RKO (cell line): ENCODE data around the gene BRD2.

Experiments used
- DNase-seq: peaks from one replicate; pipeline ENCODE4 v3.0.0-alpha.2; 2016; ENCODE audit warnings: low spot score

The BRD2 gene

GRCh38 chr6:32993363-32993973, 25.1 kb downstream of the BRD2 start:
- DNase-seq = no peak

- no peak for DNase-seq
These were observed 27.1 kb downstream of the BRD2 start for GRCh38 chr6:32995448-32995847.

GRCh38 chr6:33000055-33000454, 31.7 kb downstream of the BRD2 start:
- DNase-seq = peak; percentile 30

DNA sequence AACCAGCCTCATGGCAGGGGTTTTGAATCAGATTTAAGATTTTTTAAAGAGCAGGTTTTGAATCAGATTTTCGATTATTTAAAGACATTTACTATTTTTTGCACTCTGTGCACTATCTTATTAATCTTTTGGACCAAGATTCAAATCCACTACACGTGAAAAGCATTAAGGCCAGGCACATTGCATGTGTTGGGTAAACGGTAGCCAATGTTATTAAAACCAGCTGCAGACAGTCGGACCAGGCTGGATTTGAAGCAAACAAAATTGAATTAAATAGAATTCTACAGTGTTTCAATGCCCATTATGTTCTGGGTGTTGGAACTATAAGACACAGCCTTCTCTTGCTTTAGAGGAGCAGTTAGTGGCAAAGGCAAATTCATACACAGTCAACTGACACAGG, 33.3 kb downstream of the BRD2 start:
- no peak for DNase-seq

DNA sequence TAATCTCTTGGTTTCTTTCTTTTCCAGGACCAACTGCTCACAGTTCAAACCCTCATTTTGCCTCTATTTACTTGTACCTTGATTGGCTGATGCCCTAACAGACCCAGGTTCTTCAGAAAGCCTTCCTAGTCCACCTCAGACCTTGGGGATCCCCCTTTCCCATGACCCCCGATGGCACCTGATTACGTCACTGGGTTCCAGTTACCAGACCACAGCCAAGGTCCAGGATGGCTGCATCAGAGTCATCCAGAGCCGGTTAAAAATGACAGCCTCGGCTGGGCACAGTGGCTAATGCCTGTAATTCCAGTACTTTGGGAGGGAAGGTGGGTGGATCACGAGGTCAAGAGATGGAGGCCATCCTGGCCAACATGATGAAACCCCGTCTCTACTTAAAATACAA, 36.5 kb downstream of the BRD2 start:
- DNase-seq = no peak

DNA sequence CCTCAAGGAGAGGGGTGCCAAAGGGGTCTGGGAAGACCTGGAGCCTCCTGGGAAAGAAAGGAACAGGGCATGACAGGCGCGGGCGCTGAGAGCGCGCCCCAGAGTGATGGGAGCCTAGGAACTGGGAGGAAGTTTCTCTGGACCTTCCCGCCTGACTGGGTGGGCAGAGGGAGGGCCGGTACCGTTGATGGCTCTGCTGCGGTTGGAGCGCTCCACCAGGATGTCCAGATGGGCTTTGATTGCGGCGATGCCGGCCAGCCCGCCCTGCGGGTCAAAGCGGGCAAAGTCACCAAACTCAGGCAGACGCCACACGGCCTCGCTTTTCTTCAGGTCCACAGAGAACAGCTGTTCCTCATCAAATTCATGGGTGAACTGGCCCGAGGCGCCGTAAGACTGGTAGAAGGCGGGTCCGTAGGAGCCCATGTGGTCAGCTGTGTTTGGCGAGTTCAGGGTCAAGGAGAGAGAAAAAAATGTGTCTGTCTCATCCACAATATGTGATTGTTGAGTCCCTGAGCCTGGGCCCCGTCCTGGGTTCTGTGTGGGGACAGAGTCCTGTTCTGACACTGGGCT, 39.5 kb downstream of the BRD2 start:
- no peak for DNase-seq

DNA sequence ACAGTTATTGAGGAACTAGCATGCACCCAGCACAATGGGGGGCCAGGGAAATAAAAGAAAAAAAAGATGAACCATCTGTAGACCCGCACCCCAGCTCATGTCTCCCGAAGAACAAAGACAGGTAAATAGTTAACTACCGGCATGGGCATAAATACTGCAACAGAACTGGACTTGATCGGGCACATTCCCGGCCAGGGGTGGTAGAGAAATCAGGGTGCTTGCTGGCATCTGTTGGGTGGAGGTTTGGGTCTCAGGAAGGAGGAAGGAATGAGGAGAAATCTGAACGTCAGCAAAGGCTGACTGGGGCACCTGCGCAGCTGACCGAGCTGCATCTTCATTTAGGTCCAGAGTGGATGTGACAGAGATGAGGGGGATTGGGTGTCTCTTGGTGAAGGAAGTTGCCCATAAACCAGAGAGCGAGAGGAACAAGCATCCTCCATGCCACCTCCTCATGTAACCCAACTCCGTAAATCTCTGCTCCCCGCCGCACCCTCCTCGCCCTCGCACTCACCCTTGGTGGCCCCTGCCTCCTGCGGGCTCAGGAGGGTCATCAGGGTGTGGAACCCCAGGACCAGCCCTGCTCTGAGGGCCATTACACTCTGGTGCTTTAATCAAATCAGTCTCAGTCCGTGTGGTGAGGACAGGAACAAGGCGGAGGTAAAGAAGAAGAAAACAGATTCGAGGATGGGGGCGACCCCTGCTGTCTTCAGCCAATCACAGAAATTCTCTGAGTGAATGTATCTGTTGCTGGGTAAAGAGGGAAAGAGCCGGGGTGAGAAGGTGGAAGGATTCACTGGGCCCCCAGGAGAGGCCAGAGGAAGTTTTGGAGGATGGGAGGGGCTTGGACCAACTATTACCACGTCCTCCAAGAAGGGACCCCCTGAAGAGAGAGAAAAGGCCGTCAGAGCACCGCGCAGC, 40.8 kb downstream of the BRD2 start, which contains the start of gene HLA-DOA:
Gene HLA-DOA, minus strand, starts transcription at position 648 of the 918 bp plus-strand sequence.
- peak; percentile 5 for DNase-seq

DNA sequence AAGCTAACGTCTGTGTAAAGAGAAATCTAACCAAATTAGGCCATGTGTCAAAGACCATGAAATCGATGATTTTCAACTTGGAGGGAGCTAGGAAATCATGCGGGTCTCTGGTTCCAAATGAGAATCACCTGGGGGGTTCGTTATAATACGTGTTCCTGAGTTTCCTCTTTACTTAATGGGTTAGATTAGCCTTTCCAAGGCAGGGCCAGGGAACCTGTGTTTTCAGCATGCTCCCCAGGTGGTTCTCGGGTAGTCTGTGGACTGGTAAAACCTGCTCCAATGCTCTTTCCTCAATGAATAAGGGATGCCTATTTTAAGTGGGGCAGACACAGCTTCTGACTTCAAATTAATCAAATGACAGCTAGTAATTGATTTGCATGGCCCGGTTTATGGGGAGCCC, 42.0 kb downstream of the BRD2 start:
- no peak for DNase-seq

DNA sequence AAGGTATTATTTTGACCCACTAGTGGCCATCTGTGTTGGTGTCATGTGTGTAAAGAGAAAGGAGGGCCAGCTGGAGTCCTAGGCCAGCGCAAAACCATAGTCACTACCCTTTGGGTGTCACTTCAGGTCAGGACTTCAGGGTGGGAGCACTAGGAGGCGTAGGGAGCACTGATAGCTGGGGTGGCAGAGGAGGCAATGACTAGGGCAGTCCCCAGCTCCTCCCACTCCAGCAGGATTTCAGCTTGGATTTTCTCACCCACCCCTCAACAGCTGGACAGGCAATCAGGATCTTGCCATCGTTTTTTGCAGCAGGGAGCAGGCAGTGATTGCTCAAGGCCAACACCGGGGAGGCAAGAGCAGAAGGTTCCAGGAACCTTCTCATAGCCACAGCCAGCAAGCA, 45.2 kb downstream of the BRD2 start:
- no peak for DNase-seq

GRCh38 chr6:33014841-33015634, 46.6 kb downstream of the BRD2 start:
- peak; percentile 80 for DNase-seq

DNA sequence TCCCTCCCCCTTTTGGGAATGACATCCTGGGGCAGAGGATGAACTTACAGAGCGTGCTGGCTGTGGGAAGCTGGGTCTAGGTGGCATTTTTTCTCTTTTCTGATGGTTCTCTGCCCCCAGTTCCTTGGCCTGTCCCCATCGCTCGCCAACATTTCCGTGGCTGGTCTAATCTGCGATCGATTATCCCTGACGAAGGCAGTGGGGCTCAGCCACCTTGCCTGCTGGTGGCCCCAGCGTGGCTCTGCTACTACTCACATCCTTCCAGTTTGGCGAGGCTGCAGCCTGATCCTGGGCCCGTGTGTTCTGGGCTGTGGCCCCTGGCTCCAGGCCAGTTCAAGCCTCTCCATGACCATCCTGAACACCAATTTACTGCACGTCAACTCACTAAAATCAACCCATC, 47.4 kb downstream of the BRD2 start:
- DNase-seq = no peak

GRCh38 chr6:33017018-33017417, 48.6 kb downstream of the BRD2 start:
- no peak for DNase-seq

DNA sequence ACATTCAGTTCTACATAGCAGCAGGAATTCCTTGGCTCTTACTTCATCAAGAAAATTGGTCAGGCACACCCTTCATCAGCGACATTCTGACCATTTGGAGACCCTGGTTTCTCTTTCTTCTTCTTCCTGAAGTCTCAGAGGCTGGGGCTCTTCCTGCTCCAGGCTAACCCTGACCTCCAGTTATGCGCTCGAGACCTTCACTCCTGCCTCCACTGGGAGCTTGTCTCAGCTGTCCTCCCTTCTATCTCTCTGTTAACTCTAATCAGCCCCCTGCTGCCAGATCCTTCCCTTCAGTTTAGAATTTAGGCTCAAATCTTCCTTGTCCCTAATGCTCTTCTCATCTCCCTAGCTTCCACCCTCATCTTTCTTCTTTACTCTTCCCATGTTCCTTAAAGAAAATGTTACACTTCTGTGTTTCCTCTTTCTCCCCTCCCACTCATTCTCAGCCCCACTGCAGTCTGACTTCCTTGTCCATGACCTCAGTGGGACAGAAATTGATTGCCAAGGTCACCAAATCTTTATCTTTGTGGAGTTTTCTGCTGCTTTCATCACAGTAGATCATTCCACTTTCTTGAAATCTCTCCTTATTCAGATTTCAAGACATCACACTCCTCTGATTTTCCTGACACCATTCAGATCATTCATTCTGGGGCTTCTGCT, 49.4 kb downstream of the BRD2 start:
- no peak for DNase-seq

DNA sequence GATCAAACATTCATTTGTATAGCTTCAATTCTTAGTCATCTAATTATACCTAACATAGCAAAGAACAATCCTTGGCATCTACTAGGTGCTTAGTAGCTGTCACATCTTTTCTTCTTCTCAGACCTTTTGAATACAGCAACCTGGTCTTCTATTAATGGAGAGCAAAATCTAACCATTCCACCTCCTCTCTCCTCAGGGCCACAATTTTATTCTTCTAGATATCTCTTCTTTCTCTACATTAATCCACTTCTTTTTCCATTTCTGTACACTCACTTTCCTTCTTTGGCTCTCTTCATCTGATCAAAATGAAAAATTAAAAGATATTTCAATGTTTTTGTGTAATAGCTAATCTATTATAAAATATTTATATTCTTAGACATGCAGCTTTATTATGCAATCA, 50.0 kb downstream of the BRD2 start:
- DNase-seq = no peak

DNA sequence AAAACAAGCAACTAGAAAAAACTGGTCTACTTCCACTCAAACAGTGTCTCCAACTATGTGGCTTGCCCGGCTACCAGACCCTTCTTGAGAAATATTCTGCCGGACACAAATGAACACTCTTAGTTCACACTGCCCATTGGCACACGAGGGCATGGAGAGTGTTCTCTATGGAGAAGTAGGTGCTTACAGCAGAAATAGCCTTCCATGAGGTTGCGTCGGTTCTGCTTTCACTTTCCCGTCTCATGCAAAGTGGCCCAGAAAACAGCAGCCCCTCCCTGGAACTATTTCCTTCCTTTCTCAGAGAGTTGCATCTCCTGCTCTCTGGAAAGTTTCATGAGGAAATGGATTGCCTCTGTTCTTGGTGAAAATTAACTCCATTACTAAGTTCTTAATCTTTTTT, 50.5 kb downstream of the BRD2 start:
- no peak for DNase-seq

DNA sequence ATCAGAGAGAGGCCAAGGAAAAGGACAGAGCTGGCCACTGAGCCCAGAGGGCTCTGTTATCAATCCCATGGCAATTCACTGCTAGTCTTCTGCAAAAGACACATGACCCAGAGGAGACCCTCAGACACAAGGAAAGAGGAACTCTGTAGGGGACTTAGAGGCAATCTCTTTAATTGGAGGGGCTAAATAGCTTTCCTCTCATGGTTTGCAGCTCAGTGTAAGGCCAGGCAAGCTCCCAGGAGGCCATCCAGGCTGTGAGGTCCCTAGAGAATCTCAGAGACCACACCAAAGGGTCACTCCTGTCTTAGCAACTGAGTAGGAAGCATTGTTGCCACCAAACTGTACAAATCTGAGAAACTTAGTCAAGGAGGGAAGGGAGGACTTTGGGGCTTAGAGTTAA, 51.0 kb downstream of the BRD2 start:
- no peak for DNase-seq

DNA sequence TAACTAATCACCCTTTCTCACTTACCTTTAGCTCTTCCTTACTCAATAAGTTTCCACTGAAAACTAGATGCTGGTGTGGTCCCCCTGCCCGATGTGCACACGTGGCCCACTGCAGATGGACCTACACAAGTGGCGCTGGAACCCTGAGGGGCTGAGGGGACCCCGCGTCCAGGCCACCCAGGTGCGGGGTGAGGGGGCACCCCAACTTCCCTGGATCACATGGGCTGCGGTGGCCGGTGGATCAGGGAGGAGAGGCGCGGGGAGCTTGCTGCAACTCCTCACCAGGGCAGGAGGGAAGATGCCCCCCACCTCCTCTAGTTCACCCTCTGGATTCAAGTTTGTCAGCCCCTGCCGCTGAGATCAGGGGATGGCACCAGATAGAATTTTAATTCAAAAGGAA, 53.5 kb downstream of the BRD2 start:
- DNase-seq = no peak

DNA sequence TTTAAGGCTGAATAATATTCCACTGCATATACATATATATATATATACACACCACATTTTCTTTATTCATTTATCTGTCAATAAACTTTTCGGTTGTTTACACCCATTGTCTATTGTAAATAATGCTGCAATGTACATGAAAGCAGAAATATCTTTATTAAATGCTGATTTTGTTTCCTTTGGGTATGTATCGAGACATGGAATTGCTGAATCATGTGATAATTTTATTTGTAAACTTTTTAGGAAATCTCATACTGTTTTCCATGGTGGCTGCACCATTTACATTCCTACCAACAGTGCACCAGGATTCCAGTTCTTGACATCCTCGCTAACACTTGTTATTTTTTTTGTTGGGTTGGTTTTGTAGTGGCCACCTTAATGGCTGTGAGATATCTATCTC, 55.1 kb downstream of the BRD2 start:
- DNase-seq = no peak

GRCh38 chr6:33024521-33024920, 56.1 kb downstream of the BRD2 start:
- no peak for DNase-seq

GRCh38 chr6:33028220-33028849, 59.9 kb downstream of the BRD2 start:
- no peak for DNase-seq
